HG02759 (cell line): ENCODE results near the gene SF3B6.
A peak's percentile ranks its signal among the peaks of the same experiment; 100 is the strongest.
"Not testable (repeated sequence)": the region's sequence is repeated elsewhere in the genome, so short reads cannot be mapped to it uniquely, and the experiment has no call there.

Source experiments
- ATAC-seq: cut with Tn5 transposase; IDR thresholded peaks from one replicate; pipeline ENCODE4 v1.9.1; 2021; ENCODE audit warnings: mild to moderate bottlenecking, moderate library complexity; ENCODE audit not compliant: unreplicated experiment

Gene SF3B6, protein sequence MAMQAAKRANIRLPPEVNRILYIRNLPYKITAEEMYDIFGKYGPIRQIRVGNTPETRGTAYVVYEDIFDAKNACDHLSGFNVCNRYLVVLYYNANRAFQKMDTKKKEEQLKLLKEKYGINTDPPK

DNA sequence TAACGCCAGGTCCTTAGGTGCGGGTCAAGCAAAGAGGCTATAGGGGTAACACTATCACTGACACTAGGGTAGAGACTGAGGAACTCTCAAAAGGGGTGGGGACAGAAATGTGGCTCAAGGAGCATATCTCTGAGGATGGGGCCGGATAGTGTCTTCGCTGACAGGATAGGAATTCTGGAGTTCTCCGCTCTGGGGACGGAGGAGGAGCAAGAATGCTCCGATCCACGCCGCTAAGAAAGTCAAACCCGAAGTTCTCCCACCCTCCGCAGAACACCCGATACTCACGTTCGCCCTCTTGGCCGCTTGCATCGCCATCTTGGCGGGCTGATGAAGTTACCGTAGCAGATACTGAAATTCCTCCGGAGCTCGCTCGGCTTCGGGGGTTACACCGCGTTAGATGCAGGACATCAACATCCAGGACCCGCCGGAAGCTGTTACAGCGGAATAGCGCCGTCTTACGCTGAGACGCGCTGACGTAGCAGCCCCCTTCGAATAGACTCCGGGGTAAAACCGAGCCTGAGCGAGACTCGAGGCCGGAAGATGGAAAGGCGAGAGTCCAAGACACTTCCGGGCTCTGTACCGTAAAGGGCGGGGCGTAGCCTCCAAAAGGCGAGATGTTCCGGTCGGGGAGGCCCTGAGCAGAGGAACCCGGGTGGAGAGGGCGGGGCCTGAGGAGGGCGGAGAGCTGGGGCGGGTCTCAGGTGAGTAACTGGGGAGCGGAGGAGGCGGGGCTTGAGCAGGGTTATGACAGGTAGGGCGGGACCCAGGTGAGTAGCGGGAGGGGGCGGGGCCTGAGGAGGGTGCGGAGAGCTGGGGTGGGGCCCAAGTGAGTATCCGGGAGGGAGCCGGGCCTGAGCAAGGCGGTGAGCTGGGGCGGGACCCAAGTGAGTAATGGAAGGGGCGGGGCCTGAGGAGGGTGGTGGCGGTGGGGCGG, at the start of gene SF3B6:
Gene SF3B6 (minus strand): TSS at position 412 of the 934 bp plus-strand sequence. CDS start 97 bp downstream, at position 315.
- peak; percentile 94 for ATAC-seq

DNA sequence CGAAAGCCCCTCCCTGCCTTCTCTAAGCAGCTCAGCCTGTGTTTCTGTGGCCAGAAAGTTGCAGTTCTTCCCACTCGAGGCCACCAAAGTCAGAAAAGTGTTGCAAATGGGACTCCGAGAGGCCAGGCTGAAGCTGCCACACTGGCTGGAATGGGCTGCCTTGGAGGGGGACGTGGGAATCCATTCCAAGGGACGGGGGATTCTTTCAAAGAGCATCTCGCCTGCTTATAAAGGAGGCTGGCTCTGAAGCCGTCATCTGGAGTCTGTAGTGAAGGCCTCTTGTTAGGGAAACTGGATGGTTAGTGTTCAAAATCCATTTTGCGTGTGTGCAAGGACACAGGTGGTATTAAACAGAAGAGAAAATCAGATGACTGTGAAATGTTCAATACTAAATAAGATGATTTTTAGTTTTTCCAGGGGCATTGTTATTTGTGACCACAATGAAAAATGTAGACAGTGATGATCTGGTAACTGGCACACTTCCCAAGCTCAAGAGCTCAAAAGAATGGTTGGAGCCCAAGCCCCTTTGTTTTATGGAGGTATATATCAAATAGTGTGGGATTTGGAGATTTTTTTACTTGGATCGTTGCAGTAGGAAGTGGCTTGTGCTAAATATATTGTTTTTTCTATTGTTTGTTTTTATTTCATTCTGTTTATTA, 47.9 kb upstream of the SF3B6 start:
- peak; percentile 7 for ATAC-seq

DNA sequence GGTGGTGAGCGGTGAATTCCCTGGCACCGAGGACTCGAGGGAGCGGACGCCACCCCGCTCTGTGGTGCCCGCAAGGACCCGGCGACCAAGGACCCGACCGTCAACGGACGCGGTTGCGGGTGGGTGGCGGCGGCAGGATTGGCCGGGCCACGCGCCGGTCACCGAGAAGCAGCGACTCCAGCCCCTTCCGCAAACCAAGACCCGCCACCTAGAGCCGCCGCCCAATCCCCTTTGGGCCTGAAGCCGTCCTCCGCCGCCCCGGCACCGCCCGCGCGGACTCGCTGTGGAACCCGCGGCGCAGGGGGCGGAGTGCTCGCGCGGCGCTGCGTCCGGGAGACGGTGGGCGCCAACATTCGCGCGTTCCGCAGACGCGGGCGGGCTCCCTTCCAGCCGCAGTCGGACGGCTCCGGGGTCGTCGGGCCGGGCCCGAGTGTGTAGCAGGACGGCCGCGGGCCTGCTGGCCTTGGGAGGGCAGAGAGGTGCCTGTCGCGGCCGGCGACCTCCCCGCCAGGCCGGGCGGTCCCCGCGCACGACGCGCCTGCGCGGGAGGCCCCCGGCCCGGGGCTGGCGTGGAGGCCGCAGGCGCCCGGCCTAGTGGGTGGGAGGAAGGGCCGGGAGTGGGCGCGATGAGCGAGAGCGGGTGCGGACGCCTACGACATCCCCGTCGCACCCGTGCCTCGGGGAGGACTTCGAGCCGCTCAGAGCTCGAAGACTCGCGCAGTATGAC, 47.2 kb upstream of the SF3B6 start, which contains the start of the genes FAM228B and PFN4:
Gene FAM228B (plus strand): TSS at position 275 of the 727 bp plus-strand sequence. CDS start 893 bp downstream, outside the sequence.
Gene PFN4 (minus strand): TSS at position 140 of the 727 bp plus-strand sequence. CDS start 799 bp downstream, outside the sequence.
- ATAC-seq: peak; percentile 94

DNA sequence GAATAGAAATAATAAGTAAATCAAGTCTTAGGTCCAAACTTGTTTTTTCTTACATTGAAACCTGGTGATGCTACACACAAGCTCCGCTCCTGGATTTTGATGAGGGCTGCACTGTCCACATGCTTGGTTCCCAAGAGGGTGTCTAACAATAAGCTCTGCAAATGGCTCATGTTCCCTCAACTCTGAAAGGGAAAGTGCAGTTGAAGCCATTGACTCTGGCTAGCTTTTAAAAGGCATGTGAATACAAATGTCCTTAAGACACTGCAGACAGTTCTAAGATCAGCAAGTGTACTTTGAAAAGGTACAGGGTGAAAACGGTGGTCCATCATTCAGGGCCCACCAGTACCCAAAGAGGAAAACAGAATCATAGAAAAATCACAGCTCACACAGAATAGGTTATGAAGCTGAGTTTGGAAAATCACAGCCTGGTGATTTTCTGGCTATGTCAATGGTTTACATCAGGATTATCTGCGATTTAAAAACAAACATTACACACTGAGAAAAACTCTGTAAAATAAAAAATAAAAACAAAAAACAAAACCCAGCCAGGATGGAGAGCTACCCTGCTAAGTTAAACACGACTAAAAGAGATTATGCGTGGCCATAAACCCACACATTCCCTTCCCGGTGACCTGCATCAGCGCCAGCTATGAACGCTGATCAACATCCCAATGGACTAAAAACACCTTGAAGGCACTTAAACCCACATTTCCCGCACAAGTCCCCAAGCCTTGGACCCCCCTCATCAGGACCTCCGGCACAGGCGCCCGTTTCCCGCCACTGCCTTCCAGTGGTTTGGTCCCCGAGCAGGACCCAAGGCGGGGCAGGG, 46.5 kb upstream of the SF3B6 start:
- no peak for ATAC-seq

DNA sequence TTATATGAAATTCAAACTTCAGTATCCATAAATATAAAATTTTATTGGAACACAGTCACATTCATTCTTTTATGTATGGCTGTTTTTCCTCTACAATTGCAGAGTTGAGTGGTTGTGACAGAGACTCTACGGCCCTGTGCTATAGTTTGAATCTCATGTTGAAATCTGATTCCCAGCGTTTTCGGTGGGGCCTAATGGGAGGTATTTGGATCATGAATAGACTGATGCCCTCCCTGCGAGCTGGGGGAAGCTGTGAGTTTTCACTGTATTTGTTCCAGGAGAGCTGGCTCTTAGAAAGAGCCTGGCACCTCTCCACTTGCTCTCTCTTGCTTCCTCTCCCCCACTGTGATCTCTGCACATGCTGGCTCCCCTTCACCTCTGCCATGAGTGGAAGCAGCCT, 45.3 kb upstream of the SF3B6 start:
- no peak for ATAC-seq

DNA sequence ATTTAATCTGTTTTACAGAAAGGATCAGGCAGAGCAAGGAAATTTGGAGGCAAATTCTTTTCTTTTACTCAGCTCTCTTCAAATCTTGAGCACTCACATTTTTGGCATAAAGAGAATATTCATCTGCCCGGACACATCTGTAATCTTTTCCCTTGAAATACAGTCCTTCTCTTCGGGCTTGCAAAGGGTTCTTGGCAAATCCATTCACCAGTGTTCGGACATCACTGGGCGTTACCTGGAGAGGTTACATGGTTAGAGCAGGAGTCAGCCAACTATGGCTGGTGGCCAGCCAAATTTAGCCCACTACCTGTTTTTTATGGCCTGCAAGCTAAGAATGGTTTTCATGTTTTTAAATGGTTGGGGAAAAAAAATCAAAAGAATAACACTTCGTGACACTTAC, 44.9 kb upstream of the SF3B6 start:
- no peak for ATAC-seq

DNA sequence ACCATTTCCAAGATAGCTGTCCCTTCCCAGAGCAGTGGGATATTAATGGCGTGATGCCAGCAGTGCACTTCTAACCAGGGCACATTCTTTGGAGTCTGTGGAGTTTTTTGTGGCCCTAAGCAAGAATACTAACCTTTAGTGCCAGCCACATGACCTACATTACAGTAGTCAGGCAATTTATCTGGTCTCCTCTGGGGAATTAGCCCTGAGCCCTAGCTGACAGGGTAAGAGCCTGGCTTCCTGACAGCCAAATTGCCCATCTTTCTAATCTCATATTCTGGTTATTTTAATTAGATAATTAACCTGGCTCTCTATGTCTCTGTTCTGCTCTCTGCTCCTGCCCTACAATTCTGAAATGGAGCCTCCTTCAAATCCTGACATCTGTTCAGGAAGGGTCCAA, 41.8 kb upstream of the SF3B6 start:
- no peak for ATAC-seq

DNA sequence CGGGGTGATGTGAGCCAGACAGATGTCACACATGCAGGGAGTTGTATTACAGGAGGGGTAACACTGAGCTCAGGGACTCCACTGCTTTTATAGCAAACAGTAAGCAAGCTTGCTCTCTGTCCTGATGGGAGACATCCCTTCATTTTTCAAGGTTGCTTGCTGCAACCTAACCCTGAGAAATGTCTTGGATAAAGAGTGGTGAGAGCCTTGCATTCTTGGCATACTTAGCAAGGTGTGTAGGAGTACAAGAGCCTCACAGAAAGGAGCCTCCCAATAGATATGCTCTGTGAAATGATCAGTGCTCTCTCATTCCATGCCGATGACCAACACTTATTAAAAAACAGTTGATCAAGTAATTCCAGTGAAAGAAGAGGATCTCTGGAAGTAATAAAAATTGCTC, 38.9 kb upstream of the SF3B6 start:
- no peak for ATAC-seq

DNA sequence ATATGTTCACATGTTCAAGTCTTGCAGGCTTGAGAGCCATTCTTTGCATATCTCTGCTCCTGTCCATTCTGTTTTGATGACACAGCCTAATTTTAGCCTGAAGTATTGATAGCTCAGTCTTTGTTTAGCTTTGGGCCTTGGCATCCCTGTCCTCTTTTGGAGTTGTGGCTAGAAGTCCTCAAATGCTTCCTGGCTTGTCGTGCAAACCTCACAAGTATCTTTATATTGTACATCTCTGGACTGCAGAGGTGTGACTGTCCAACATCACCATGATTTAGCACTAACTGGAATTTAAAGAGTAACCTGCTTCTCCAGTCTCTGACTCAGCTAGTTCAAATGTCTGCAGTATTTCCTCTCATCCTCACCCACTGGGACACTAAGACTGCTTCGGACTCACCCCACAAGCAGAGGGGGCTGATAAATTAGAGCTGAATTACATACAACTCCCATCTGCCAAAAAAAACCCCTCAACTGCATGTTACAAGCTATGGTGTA, 35.3 kb upstream of the SF3B6 start:
- ATAC-seq: no peak

DNA sequence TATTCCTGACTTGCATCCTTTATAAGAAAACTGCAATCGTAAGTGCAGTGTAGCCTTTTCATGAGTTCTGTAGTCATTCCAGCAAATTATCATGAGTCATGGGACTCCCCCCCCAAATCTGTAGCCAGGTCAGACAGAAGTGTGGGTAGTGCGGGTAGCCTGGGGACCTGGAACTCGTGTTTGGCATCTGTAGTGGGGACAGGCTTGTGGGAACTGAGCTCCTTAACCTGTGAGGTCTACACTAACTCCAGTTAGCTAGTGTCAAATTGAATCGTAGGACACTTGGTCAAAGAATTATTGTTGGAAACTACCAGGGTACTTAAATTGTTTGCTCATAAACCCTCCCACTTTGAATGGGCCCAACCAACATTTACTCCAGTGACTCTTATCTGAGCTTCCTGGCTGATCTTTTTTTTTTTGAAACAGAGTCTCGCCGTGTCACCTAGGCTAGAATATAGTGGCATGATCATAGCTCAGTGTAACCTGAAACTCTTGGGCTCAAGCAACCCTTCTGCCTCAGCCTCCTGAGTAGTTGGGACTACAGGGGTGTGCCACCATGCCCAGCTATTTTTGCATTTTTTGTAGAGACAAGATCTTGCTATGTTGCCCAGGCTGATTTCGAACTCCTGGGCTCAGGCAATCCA, 34.7 kb upstream of the SF3B6 start:
- ATAC-seq: no peak

DNA sequence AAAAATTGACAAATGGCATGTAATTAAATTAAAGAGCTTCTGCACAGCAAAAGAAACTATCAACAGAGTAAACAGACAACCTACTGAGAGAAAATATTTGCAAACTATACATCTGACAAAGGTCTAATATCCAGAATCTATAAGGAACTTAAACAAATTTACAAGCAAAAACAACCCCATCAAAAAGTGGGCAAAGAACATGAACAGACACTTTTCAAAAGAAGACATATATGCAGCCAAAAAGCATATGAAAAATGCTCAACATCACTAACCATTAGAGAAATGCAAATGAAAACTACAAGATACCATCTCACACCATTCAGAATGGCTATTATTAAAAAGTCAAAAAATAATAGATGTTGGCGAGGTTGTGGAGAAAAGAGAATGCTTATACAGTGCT, 33.3 kb upstream of the SF3B6 start:
- not testable (repeated sequence) for ATAC-seq

DNA sequence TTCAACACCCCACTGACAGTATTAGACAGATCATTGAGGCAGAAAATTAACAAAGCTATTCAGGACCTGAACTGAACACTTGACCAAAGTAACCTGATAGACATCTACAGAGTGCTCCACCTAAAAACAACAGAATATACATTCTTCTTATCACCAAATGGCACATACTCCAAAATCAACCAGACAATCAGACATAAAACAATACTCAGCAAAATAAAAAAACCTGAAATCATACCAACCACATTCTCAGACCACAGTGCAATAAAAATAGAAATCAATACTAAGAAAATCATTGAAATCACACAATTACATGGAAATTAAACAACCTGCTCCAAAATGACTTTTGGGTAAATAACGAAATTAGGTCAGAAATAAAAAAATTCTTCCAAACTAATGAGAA, 31.2 kb upstream of the SF3B6 start:
- no peak for ATAC-seq

DNA sequence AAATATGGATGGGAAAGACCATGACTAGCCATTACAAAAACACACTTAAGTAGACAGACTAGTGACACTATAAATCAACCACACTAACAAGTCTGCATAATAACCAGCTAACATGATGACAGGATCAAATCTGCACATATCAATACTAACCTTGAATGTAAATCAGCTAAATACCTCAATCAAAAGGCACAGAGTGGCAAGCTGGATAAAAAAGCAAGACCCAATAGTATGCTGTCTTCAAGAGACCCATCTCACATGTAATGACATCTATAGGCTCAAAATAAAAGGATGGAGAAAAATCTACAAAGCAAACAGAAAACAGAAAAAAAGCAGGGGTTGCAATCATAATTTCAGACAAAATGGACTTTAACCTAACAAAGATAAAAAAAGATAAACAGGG, 30.7 kb upstream of the SF3B6 start:
- ATAC-seq: no peak

DNA sequence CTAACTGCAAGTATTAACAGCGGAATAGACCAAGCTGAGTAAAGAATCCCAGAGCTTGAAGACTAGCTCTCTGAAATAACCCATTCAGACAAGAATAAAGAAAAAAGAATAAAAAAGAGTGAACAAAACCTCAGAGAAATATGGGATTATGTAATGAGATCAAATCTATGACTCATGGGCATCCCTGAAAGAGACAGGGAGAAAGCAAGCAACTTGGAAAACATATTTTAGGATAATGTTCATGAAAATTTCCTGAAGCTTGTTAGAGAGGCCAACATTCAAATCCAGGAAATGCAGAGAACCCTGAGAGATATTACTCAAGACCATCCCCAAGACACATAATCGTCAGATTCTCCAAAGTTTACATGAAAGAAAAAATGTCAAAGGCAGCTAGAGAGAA, 29.7 kb upstream of the SF3B6 start:
- no peak for ATAC-seq

DNA sequence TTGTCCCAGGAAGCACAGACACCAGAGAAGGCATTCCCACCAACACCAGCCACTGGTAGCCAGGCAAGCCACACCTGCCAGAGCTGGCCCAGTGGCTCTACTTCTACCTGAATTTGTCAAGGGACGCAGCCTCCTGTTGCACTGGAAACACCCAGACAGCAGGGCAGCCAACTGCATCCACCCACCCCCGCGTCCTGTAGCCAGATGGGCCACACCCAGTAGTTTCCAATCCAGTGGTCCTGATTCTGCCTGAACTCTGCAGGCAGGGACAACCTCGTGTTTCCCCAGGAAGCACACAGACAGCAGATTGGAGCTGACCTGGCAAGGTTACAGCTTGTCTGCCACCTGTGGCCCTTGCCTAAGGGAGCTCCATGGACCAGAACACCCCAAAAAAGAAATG, 28.8 kb upstream of the SF3B6 start:
- no peak for ATAC-seq

DNA sequence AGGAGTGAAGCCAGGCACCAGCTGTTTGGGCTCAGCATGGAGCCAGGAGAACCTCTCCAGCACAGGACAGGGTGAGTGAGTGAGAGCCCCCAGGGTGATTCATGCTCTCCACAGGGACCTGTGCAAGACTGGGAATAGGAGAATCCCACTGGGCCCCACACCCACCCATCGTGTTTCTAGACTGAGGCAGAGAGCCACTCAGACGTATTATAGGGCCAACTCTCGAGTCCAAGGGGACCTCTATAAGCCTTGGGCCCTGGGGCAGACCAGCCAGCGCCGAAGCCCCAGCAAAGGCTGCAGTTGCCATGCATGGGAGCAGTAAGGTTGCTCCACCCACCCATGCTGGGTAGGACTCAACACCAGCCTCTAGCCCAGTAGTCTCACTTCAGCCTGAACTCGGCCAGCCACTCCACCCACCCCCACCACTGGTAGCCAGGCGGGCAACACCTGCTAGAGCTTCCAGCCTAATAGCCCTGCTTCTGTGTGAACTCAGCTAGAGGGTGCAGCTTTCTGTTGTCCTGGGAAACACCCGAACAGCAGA, 28.1 kb upstream of the SF3B6 start:
- ATAC-seq: no peak

DNA sequence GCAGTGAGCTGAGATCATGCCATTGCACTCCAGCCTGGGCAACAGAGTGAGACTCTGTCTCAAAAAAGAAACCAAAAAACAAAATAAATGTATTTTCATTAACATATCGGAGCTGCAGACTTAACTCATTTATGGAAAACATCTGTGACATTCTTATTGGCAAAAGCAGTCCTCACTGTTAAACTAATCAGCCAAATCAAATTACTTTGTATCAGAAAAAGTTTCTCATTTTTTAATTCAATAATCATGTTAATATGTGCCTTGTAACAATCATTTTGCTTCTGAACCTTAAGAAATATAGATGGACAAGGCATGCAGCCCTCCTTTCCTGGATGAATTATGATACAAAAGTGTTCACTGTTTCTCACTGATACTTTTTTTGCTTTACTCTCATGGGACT, 26.6 kb upstream of the SF3B6 start:
- no peak for ATAC-seq

DNA sequence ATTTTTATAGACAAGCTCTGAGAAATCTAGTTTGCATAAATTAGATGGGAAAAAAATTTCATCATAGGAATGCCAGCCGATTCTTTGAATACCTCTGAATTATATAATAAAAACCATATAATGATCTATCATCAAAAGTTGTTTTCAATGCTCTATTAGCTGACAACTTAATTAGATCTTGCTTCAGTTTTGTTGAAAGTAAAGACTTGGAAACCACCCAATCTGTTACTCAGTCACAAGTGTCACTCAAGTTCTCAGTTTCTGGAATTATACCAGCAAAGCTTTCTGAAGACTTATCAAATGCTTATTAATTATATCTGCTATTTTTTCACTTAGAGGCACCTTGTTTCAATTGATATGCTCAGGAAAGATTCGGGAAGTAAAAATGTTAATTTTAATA, 25.9 kb upstream of the SF3B6 start:
- ATAC-seq: no peak

DNA sequence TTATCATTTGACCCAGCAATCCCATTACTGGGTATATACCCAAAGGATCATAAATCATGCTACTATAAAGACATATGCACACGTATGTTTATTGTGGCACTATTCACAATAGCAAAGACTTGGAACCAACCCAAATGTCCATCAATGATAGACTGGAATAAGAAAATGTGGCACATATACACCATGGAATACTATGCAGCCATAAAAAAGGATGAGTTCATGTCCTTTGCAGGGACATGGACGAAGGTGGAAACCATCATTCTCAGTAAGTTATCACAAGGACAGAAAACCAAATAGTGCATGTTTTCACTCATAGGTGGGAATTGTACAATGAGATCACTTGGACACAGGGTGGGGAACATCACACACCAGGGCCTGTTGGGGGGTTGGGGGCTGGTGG, 24.6 kb upstream of the SF3B6 start:
- ATAC-seq: not testable (repeated sequence)
